Cortex of kidney (tissue), 1 donor: ENCODE measurements around the gene ALPK3.
"Not testable (repeated sequence)": the region's sequence is repeated elsewhere in the genome, so short reads cannot be mapped to it uniquely, and the experiment has no call there.

Experiments used
- DNase-seq: peaks from one replicate; lab custom pipeline; 2025; lab: John Stamatoyannopoulos, UW

The ALPK3 gene

GRCh38 chr15:84845631-84846030, 28.5 kb downstream of the ALPK3 start:
- DNase-seq, result not testable (repeated sequence)

- DNase-seq, result no peak
Measured at GRCh38 chr15:84846269-84846668, 29.1 kb downstream of the ALPK3 start.

GRCh38 chr15:84847382-84847781, 30.2 kb downstream of the ALPK3 start:
- DNase-seq, result no peak

GRCh38 chr15:84852212-84852611, 35.1 kb downstream of the ALPK3 start:
- DNase-seq, result no peak

GRCh38 chr15:84855136-84855535, 38.0 kb downstream of the ALPK3 start:
- DNase-seq, result no peak

GRCh38 chr15:84855765-84856164, 38.6 kb downstream of the ALPK3 start:
- DNase-seq, result no peak

- no peak for DNase-seq
Measured at GRCh38 chr15:84856731-84857417, 39.7 kb downstream of the ALPK3 start.

GRCh38 chr15:84857418-84858004, 40.4 kb downstream of the ALPK3 start:
- no peak for DNase-seq

GRCh38 chr15:84858231-84858630, 41.1 kb downstream of the ALPK3 start:
- no peak for DNase-seq

GRCh38 chr15:84859144-84859543, 42.0 kb downstream of the ALPK3 start:
- DNase-seq, result no peak

- no peak for DNase-seq
Measured at GRCh38 chr15:84859651-84860050, 42.5 kb downstream of the ALPK3 start.

GRCh38 chr15:84861781-84862180, 44.6 kb downstream of the ALPK3 start:
- DNase-seq, result no peak

GRCh38 chr15:84862214-84862975, 45.2 kb downstream of the ALPK3 start:
- DNase-seq, result no peak

GRCh38 chr15:84863565-84864443, 46.6 kb downstream of the ALPK3 start:
- DNase-seq, result no peak

GRCh38 chr15:84864444-84864795, 47.3 kb downstream of the ALPK3 start:
- DNase-seq, result no peak

GRCh38 chr15:84865074-84865569, 48.0 kb downstream of the ALPK3 start:
- DNase-seq, result no peak

- no peak for DNase-seq
Measured at GRCh38 chr15:84868037-84868880, 51.1 kb downstream of the ALPK3 start.

GRCh38 chr15:84869510-84869909, 52.4 kb downstream of the ALPK3 start:
- no peak for DNase-seq

- DNase-seq, result no peak
Measured at GRCh38 chr15:84871428-84871985, 54.4 kb downstream of the ALPK3 start.

GRCh38 chr15:84872009-84872910, 55.1 kb downstream of the ALPK3 start:
- no peak for DNase-seq
